Measurements from ENCODE around the gene HSPA1B. TPM values are rescaled to one million over a fixed set of nuclear protein-coding genes. Genes with fewer than 3 reads are reported as not detected.
A peak's percentile ranks its signal among the peaks of the same experiment; 100 is the strongest.
"Not testable (repeated sequence)": the region's sequence is repeated elsewhere in the genome, so short reads cannot be mapped to it uniquely, and the experiment has no call there.

HSPA1B gene
- polyA plus RNA-seq, 1 donor = 112 TPM

- DNase-seq = peak; percentile 79
These were observed 31.8 kb upstream of the HSPA1B start, which contains the start of gene VARS1 for GRCh38 chr6:31795616-31796298. TSS of gene VARS1 (minus strand) at chr6:31795752. CDS start at chr6:31795217, 535 bp downstream.

- DNase-seq = no peak
These were observed 30.5 kb upstream of the HSPA1B start for GRCh38 chr6:31796993-31797385.

- no peak for DNase-seq
These were observed 29.9 kb upstream of the HSPA1B start for GRCh38 chr6:31797588-31797987.

GRCh38 chr6:31799781-31800180 lies 27.8 kb upstream of the HSPA1B start:
- DNase-seq = no peak

- not testable (repeated sequence) for DNase-seq
These were observed 26.3 kb upstream of the HSPA1B start for GRCh38 chr6:31801031-31801927.

- DNase-seq = no peak
These were observed 21.5 kb upstream of the HSPA1B start for GRCh38 chr6:31805939-31806469.

GRCh38 chr6:31806470-31807272 lies 20.9 kb upstream of the HSPA1B start, which contains the start of gene LSM2:
TSS of gene LSM2 (minus strand) at chr6:31806966. CDS start at chr6:31806757, 209 bp downstream.
- peak; percentile 97 for DNase-seq

GRCh38 chr6:31808599-31808998 lies 18.9 kb upstream of the HSPA1B start:
- DNase-seq = not testable (repeated sequence)

- no peak for DNase-seq
These were observed 15.9 kb upstream of the HSPA1B start for GRCh38 chr6:31811645-31812044.

GRCh38 chr6:31813465-31813849 lies 14.1 kb upstream of the HSPA1B start:
- DNase-seq = no peak

GRCh38 chr6:31814677-31815024 lies 12.9 kb upstream of the HSPA1B start:
- peak; percentile 96 for DNase-seq

GRCh38 chr6:31815025-31815838 lies 12.3 kb upstream of the HSPA1B start, which contains the start of the genes HSPA1A and HSPA1L:
TSS of gene HSPA1A (plus strand) at chr6:31815543. CDS start at chr6:31815757, 214 bp downstream.
TSS of gene HSPA1L (minus strand) at chr6:31815283. CDS start at chr6:31811972, 3,311 bp downstream.
- peak; percentile 97 for DNase-seq

GRCh38 chr6:31817133-31817928 lies 10.2 kb upstream of the HSPA1B start:
- not testable (repeated sequence) for DNase-seq

GRCh38 chr6:31817929-31818511 lies 9.5 kb upstream of the HSPA1B start:
- DNase-seq = not testable (repeated sequence)

GRCh38 chr6:31819871-31820299 lies 7.7 kb upstream of the HSPA1B start:
- DNase-seq = no peak

GRCh38 chr6:31820399-31820798 lies 7.1 kb upstream of the HSPA1B start:
- DNase-seq = not testable (repeated sequence)

GRCh38 chr6:31821301-31822035 lies 6.1 kb upstream of the HSPA1B start:
- no peak for DNase-seq

- DNase-seq = peak; percentile 80
These were observed 5.3 kb upstream of the HSPA1B start for GRCh38 chr6:31822036-31822821.

Measured in left kidney (tissue), 2 donors.